Measurements from ENCODE around the gene NUP54. TPM values are rescaled to one million over a fixed set of nuclear protein-coding genes. Genes with fewer than 3 reads are reported as not detected.

The NUP54 gene
- total RNA-seq, 1 donor from 2014 or later = 26.1 TPM

DNA sequence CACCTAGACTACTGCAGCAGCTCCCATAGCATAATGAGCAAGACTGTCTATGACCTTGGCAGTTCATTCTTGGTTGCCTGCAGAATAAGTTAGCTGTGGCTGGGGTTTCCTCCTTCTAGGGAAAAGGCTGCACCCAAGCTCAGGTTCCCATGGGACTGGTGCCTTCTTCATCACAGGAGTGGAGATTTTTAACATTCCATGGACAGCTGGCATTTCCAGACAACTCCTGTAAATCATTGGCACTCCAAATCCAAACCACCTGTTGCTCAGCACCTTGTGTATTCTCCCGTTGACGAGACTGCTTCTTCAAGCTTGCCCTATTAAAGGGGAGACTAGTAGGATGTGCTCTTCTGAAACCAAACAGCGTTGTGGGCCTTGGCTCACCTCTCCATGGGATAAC is 7.8 kb upstream of the NUP54 start:
- H3K27me3 Mint-ChIP-seq (ENCODE audit: low read depth) = no peaks in the 10 kb centered on the region
- peaks cover 11% of the 10 kb centered on the region for H3K36me3 Mint-ChIP-seq (ENCODE audit: low read depth)
- H3K4me3 Mint-ChIP-seq (ENCODE audit: unreplicated experiment) = no peak overlapping the region
- no peak overlapping the region for H3K27ac Mint-ChIP-seq (ENCODE audit: unreplicated experiment)
- TF ChIP-seq, protein P1, sequence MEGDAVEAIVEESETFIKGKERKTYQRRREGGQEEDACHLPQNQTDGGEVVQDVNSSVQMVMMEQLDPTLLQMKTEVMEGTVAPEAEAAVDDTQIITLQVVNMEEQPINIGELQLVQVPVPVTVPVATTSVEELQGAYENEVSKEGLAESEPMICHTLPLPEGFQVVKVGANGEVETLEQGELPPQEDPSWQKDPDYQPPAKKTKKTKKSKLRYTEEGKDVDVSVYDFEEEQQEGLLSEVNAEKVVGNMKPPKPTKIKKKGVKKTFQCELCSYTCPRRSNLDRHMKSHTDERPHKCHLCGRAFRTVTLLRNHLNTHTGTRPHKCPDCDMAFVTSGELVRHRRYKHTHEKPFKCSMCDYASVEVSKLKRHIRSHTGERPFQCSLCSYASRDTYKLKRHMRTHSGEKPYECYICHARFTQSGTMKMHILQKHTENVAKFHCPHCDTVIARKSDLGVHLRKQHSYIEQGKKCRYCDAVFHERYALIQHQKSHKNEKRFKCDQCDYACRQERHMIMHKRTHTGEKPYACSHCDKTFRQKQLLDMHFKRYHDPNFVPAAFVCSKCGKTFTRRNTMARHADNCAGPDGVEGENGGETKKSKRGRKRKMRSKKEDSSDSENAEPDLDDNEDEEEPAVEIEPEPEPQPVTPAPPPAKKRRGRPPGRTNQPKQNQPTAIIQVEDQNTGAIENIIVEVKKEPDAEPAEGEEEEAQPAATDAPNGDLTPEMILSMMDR (IDR thresholded peaks at IDR 0.05) = no peak
- no peak for DNase-seq (ENCODE audit: low spot score)
- H3K4me1 Mint-ChIP-seq (ENCODE audit: low read depth) = no peaks in the 10 kb centered on the region
- peaks cover 4% of the 10 kb centered on the region for H3K9me3 Mint-ChIP-seq (ENCODE audit: low read depth)

DNA sequence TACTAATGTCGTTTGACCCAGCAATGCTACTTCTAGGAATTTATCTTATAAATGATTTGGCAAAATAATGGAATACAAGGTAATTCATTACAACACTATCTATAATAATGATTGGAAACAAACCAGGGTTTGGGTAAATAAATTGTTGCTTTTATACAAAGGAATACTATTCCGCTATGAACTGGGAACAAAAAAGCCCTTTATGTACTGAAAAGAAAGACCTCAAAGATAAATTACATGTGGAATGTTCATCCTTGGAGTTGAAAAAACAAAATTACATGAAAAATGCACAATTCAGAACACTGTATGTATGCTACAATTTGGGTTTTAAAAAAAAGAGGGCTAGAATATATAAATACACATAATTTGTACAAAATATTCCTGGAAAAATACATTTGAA is 5.2 kb upstream of the NUP54 start:
- no peak overlapping the region for H3K27ac Mint-ChIP-seq (ENCODE audit: unreplicated experiment)
- no peak for DNase-seq (ENCODE audit: low spot score)
- H3K4me1 Mint-ChIP-seq (ENCODE audit: low read depth) = peaks cover 18% of the 10 kb centered on the region
- TF ChIP-seq, protein P1 (IDR thresholded peaks at IDR 0.05) = no peak
- peaks cover 3% of the 10 kb centered on the region for H3K36me3 Mint-ChIP-seq (ENCODE audit: low read depth)
- H3K9me3 Mint-ChIP-seq (ENCODE audit: low read depth) = peaks cover 4% of the 10 kb centered on the region
- H3K4me3 Mint-ChIP-seq (ENCODE audit: unreplicated experiment) = no peak overlapping the region
- H3K27me3 Mint-ChIP-seq (ENCODE audit: low read depth) = no peaks in the 10 kb centered on the region

GRCh38 chr4:76147454-76148141 is 599 bp downstream of the NUP54 start:
- H3K27ac Mint-ChIP-seq (ENCODE audit: unreplicated experiment) = peak overlapping the region; percentile 93

GRCh38 chr4:76144546-76144945 is 3.7 kb downstream of the NUP54 start:
- TF ChIP-seq, protein P1 (IDR thresholded peaks at IDR 0.05) = no peak
- Mint-ChIP-seq H3K4me1 (ENCODE audit: low read depth) (peaks cover 31% of the 10 kb centered on the region), H3K27me3 (ENCODE audit: low read depth) (no peaks in the 10 kb centered on the region), H3K9me3 (ENCODE audit: low read depth) (no peaks in the 10 kb centered on the region), H3K27ac (ENCODE audit: unreplicated experiment) (no peak overlapping the region), H3K4me3 (ENCODE audit: unreplicated experiment) (no peak overlapping the region), H3K36me3 (ENCODE audit: low read depth) (peaks cover 13% of the 10 kb centered on the region)
- DNase-seq (ENCODE audit: low spot score) = no peak

More at GRCh38 chr4:76147454-76148141, 599 bp downstream of the NUP54 start:
- Mint-ChIP-seq H3K27me3 (ENCODE audit: low read depth) (no peaks in the 10 kb centered on the region), H3K4me3 (ENCODE audit: unreplicated experiment) (peak overlapping the region; percentile 90), H3K9me3 (ENCODE audit: low read depth) (no peaks in the 10 kb centered on the region), H3K4me1 (ENCODE audit: low read depth) (peaks cover 37% of the 10 kb centered on the region), H3K36me3 (ENCODE audit: low read depth) (no peaks in the 10 kb centered on the region)
- TF ChIP-seq, protein P1 (IDR thresholded peaks at IDR 0.05) = no peak
- peak; percentile 92 for DNase-seq (ENCODE audit: low spot score)

DNA sequence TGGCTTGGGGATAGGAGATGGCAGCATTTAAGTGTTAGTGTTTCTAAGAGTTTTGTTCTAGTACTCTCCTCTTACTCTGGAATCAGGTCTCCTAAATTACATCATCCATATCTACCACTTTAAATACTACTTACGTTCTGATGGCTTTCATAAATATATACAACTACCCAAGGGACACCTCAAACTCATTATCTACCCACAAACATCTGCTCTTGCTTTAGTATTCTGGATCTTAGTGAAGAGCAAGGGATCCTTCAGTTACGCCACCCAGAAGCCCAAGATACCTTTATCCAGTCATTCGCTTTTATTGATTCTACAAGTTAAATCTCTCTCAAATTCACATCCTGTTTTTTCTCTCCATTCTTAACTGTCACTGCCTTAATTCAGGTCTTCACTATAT is 7.0 kb downstream of the NUP54 start:
- Mint-ChIP-seq H3K4me3 (ENCODE audit: unreplicated experiment) (no peak overlapping the region), H3K4me1 (ENCODE audit: low read depth) (peaks cover 7% of the 10 kb centered on the region), H3K36me3 (ENCODE audit: low read depth) (peaks cover 23% of the 10 kb centered on the region), H3K9me3 (ENCODE audit: low read depth) (no peaks in the 10 kb centered on the region), H3K27me3 (ENCODE audit: low read depth) (no peaks in the 10 kb centered on the region), H3K27ac (ENCODE audit: unreplicated experiment) (no peak overlapping the region)
- TF ChIP-seq, protein P1 (IDR thresholded peaks at IDR 0.05) = no peak
- DNase-seq (ENCODE audit: low spot score) = no peak

Data from chondrocyte (in vitro differentiated cells).